Measurements from ENCODE around the gene LDLRAD4.

DNA sequence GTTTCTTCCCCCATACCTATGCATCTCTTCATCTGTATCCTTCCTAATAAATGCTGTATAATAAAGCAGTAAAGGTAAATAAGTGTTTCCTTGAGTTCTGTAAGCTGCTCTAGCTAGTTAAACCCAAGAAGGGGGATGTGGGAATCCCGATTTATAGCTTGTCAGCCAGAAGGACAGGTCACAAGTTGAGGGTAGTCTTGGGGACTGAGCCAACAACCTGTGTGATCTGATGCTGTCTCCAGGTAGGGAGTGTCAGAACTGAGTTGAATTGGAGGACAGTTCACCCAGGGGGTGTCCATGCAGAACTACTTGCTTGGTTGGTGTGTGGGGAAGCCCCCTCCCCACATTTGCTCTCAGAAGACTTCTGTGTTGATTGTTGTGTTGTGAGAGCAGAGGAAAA is 112.4 kb downstream of the LDLRAD4 start:
- TF ChIP-seq, protein P1, sequence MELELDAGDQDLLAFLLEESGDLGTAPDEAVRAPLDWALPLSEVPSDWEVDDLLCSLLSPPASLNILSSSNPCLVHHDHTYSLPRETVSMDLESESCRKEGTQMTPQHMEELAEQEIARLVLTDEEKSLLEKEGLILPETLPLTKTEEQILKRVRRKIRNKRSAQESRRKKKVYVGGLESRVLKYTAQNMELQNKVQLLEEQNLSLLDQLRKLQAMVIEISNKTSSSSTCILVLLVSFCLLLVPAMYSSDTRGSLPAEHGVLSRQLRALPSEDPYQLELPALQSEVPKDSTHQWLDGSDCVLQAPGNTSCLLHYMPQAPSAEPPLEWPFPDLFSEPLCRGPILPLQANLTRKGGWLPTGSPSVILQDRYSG (tag; conservative IDR thresholded peaks at IDR 0.05; ENCODE audit: low read depth): no peak
- no peak for TF ChIP-seq EZH2 (IDR thresholded peaks at IDR 0.05; ENCODE audit: borderline replicate concordance, low read depth, low read length)
- TF ChIP-seq, protein P2, sequence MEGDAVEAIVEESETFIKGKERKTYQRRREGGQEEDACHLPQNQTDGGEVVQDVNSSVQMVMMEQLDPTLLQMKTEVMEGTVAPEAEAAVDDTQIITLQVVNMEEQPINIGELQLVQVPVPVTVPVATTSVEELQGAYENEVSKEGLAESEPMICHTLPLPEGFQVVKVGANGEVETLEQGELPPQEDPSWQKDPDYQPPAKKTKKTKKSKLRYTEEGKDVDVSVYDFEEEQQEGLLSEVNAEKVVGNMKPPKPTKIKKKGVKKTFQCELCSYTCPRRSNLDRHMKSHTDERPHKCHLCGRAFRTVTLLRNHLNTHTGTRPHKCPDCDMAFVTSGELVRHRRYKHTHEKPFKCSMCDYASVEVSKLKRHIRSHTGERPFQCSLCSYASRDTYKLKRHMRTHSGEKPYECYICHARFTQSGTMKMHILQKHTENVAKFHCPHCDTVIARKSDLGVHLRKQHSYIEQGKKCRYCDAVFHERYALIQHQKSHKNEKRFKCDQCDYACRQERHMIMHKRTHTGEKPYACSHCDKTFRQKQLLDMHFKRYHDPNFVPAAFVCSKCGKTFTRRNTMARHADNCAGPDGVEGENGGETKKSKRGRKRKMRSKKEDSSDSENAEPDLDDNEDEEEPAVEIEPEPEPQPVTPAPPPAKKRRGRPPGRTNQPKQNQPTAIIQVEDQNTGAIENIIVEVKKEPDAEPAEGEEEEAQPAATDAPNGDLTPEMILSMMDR (IDR thresholded peaks at IDR 0.05 in 2 of 3, conservative IDR thresholded peaks at IDR 0.05 in 1 of 3; ENCODE audit: insufficient read depth in 2 of 3, low read depth in 1 of 3, low read length in 3 of 3): no peak
- TF ChIP-seq, protein P3, sequence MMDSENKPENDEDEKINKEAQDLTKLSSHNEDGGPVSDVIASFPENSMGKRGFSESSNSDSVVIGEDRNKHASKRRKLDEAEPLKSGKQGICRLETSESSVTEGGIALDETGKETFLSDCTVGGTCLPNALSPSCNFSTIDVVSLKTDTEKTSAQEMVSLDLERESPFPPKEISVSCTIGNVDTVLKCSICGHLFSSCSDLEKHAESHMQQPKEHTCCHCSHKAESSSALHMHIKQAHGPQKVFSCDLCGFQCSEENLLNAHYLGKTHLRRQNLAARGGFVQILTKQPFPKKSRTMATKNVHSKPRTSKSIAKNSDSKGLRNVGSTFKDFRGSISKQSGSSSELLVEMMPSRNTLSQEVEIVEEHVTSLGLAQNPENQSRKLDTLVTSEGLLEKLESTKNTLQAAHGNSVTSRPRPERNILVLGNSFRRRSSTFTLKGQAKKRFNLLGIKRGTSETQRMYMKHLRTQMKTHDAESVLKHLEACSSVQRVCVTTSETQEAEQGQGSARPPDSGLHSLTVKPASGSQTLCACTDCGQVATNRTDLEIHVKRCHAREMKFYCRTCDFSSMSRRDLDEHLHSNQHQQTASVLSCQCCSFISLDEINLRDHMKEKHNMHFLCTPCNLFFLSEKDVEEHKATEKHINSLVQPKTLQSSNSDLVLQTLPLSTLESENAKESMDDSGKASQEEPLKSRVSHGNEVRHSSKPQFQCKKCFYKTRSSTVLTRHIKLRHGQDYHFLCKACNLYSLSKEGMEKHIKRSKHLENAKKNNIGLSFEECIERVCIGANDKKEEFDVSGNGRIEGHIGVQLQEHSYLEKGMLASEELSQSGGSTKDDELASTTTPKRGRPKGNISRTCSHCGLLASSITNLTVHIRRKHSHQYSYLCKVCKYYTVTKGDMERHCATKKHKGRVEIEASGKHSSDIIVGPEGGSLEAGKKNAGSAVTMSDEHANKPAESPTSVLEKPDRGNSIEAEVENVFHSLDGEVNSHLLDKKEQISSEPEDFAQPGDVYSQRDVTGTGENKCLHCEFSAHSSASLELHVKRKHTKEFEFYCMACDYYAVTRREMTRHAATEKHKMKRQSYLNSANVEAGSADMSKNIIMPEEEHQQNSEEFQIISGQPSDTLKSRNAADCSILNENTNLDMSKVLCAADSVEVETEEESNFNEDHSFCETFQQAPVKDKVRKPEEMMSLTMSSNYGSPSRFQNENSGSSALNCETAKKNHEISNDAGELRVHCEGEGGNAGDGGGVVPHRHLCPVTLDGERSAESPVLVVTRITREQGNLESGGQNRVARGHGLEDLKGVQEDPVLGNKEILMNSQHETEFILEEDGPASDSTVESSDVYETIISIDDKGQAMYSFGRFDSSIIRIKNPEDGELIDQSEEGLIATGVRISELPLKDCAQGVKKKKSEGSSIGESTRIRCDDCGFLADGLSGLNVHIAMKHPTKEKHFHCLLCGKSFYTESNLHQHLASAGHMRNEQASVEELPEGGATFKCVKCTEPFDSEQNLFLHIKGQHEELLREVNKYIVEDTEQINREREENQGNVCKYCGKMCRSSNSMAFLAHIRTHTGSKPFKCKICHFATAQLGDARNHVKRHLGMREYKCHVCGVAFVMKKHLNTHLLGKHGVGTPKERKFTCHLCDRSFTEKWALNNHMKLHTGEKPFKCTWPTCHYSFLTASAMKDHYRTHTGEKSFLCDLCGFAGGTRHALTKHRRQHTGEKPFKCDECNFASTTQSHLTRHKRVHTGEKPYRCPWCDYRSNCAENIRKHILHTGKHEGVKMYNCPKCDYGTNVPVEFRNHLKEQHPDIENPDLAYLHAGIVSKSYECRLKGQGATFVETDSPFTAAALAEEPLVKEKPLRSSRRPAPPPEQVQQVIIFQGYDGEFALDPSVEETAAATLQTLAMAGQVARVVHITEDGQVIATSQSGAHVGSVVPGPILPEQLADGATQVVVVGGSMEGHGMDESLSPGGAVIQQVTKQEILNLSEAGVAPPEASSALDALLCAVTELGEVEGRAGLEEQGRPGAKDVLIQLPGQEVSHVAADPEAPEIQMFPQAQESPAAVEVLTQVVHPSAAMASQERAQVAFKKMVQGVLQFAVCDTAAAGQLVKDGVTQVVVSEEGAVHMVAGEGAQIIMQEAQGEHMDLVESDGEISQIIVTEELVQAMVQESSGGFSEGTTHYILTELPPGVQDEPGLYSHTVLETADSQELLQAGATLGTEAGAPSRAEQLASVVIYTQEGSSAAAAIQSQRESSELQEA (IDR thresholded peaks at IDR 0.05; ENCODE audit: low read depth): no peak
- no peak for TF ChIP-seq TCFL5 (CRISPR knock-in tag; conservative IDR thresholded peaks at IDR 0.05)
- TF ChIP-seq ZBTB7A (IDR thresholded peaks at IDR 0.05; ENCODE audit: borderline replicate concordance, control insufficient read depth, low read depth, low read length): no peak
- TF ChIP-seq KLF16 (IDR thresholded peaks at IDR 0.05): no peak
- no peak for TF ChIP-seq NFATC3 (IDR thresholded peaks at IDR 0.05)
- TF ChIP-seq BACH1 (tag; IDR thresholded peaks at IDR 0.05): no peak
- TF ChIP-seq NFE2L1 (tag; IDR thresholded peaks at IDR 0.05; ENCODE audit: borderline replicate concordance, low read depth): no peak
- no peak for TF ChIP-seq ZC3H11A (IDR thresholded peaks at IDR 0.05; ENCODE audit: low read depth, low read length)
- no peak for TF ChIP-seq ZNF830 (CRISPR knock-in tag; IDR thresholded peaks at IDR 0.05)

Data from K562 (cell line).